GM12878 (cell line): ENCODE measurements around the gene RPS27L. TPM values are rescaled to one million over a fixed set of nuclear protein-coding genes. Genes with fewer than 3 reads are reported as not detected.

Experiments
- CBFB ChIP-seq: IDR thresholded peaks from 2 replicates; pipeline ENCODE4 v1.6.1; 2016; ENCODE audit warnings: antibody characterized with exemption, low read depth
- CEBPB ChIP-seq, 2 experiments: fragments of 150-350 bp in 1 of 2; IDR thresholded peaks; 2 replicates each; pipeline ENCODE4 v1.6.1; 2012 to 2014; ENCODE audit warnings: low read depth in 2 of 2, low read length in 2 of 2, borderline replicate concordance in 1 of 2, inconsistent platforms in 1 of 2
- CREM ChIP-seq: IDR thresholded peaks from 2 replicates; pipeline ENCODE4 v1.6.1; 2014; ENCODE audit warnings: antibody characterized with exemption, low read depth
- EZH2 ChIP-seq: IDR thresholded peaks from 2 replicates; pipeline ENCODE4 v1.6.1; 2012; ENCODE audit warnings: low read depth, mild to moderate bottlenecking, control low read depth, inconsistent platforms, low read length, borderline replicate concordance; ENCODE audit not compliant: control insufficient read depth
- GATAD2B ChIP-seq: fragments of 450-650 bp; conservative IDR thresholded peaks from 2 replicates; pipeline ENCODE4 v1.6.1; 2017; ENCODE audit warnings: low read depth, mild to moderate bottlenecking, moderate library complexity
- KAT2A ChIP-seq: conservative IDR thresholded peaks from 2 replicates; pipeline ENCODE4 v1.6.1; 2011; ENCODE audit warnings: low read depth, low read length; ENCODE audit not compliant: control insufficient read depth
- MTA2 ChIP-seq: fragments of 450-650 bp; IDR thresholded peaks from 2 replicates; pipeline ENCODE4 v1.6.1; 2016; ENCODE audit warnings: low read depth, mild to moderate bottlenecking, moderate library complexity
- NFYB ChIP-seq: IDR thresholded peaks from 2 replicates; pipeline ENCODE4 v1.6.1; 2011; ENCODE audit warnings: low read depth, mild to moderate bottlenecking, low read length, improper control_type of control experiment, moderate library complexity; ENCODE audit not compliant: insufficient read depth
- RCOR1 ChIP-seq: conservative IDR thresholded peaks from 2 replicates; pipeline ENCODE4 v1.6.1; 2012; ENCODE audit warnings: low read depth, low read length, improper control_type of control experiment
- SKIL ChIP-seq: fragments of 450-650 bp; IDR thresholded peaks from 2 replicates; pipeline ENCODE4 v1.6.1; 2017; ENCODE audit warnings: mild to moderate bottlenecking, low read depth, inconsistent platforms; ENCODE audit not compliant: poor library complexity, severe bottlenecking
- SRF ChIP-seq, 2 experiments: IDR thresholded peaks; 2 replicates each; pipeline ENCODE4 v1.6.1; 2011; ENCODE audit warnings: low read depth in 2 of 2, low read length in 2 of 2, mild to moderate bottlenecking in 1 of 2, moderate library complexity in 1 of 2
- TCF12 ChIP-seq: IDR thresholded peaks from 2 replicates; pipeline ENCODE4 v1.6.1; 2011; ENCODE audit warnings: low read depth, mild to moderate bottlenecking, low read length
- YBX1 ChIP-seq: fragments of 450-650 bp; IDR thresholded peaks from 2 replicates; pipeline ENCODE4 v1.6.1; 2016; ENCODE audit warnings: antibody characterized with exemption
- ZBTB33 ChIP-seq: fragments of 450-650 bp; IDR thresholded peaks from 2 replicates; pipeline ENCODE4 v1.6.1; 2017; ENCODE audit warnings: mild to moderate bottlenecking
- ZNF217 ChIP-seq: fragments of 450-650 bp; IDR thresholded peaks from 2 replicates; pipeline ENCODE4 v1.6.1; 2017; ENCODE audit warnings: antibody characterized with exemption, mild to moderate bottlenecking
- ZNF592 ChIP-seq: fragments of 450-650 bp; IDR thresholded peaks from 2 replicates; pipeline ENCODE4 v1.6.1; 2017; ENCODE audit warnings: mild to moderate bottlenecking, moderate library complexity
- ZNF687 ChIP-seq: fragments of 450-650 bp; IDR thresholded peaks from 2 replicates; pipeline ENCODE4 v1.6.1; 2017; ENCODE audit warnings: mild to moderate bottlenecking, moderate library complexity
- polyA plus RNA-seq, 11 experiments: library from polyadenylated mRNA; depleted of rRNA in 4 of 11; unstranded in 6 of 11; stranded (reverse) in 5 of 11; fragments of >200 nt; fragmentation: Nextera tagmentation in 4 of 11; fragmentation: Illumina TruSeq in 1 of 11; extraction: Ambion mirVana in 4 of 11; extraction: Trizol in 1 of 11; gene quantifications; 1 replicate in 1 of 11; 2 replicates in 10 of 11; pipeline versions ENCODE4 v1.2.1 to v1.2.3, GENCODE V29; 2011 to 2016; ENCODE audit warnings: inconsistent platforms in 2 of 11, missing spikeins in 2 of 11, low read depth in 1 of 11
- total RNA-seq, 4 experiments: library from RNA; depleted of rRNA in 3 of 4; stranded (reverse); fragments of >200 nt in 3 of 4; fragmentation: Illumina TruSeq in 1 of 4; extraction: Trizol in 1 of 4; gene quantifications; 2 replicates each; pipeline versions ENCODE4 v1.2.1 to v1.2.3, GENCODE V29; 2013 to 2021

Gene RPS27L
- total and polyA plus RNA-seq, 10 of the 15 experiments (the other 5 are each of a cell fraction or from before 2014, with no cell fraction given), result 133 to 970 (median 220) TPM

GRCh38 chr15:63157118-63157843, at the start of gene RPS27L (continued):
- TF ChIP-seq SKIL (peak; percentile 94), ZNF592 (no peak), CEBPB (IDR thresholded peaks at IDR 0.05; ENCODE audit: borderline replicate concordance in 1 of 2, low read depth in 2 of 2, low read length in 2 of 2) (no peak), ZNF687 (peak; percentile 77), ZBTB33 (no peak), CBFB (peak; percentile 85), TCF12 (no peak; the same call in 1 of the 2 replicates), RCOR1 (no peak), YBX1 (no peak), ZNF217 (no peak; the same call in 1 of the 2 replicates), KAT2A (no peak), GATAD2B (peak; percentile 90), NFYB (no peak), MTA2 (peak; percentile 69; the same call in 1 of the 2 replicates), CREM (peak; percentile 20), SRF (IDR thresholded peaks at IDR 0.05; ENCODE audit: low read depth in 2 of 2, low read length in 2 of 2) (no peak), EZH2 (no peak)
